Gastrocnemius medialis (tissue), 4 donors: ENCODE measurements around the gene DYRK1B.

Experiments used
- CTCF ChIP-seq, 5 experiments: fragments of 450-650 bp in 3 of 5; fragments of 200-600 bp in 2 of 5; sonication (generic) in 2 of 5; IDR thresholded peaks in 4 of 5; conservative IDR thresholded peaks in 1 of 5; 1 replicate in 4 of 5; 2 replicates in 1 of 5; pipeline ENCODE4 v1.5.1; 2016 to 2019; ENCODE audit warnings: antibody characterized with exemption in 5 of 5, mild to moderate bottlenecking in 3 of 5, moderate library complexity in 3 of 5
- POLR2A ChIP-seq, 2 donors: fragments of 450-650 bp; IDR thresholded peaks; one replicate each; pipeline ENCODE4 v1.6.1; 2017; ENCODE audit warnings: antibody characterized with exemption in 2 of 2, mild to moderate bottlenecking in 2 of 2, moderate library complexity in 2 of 2

GRCh38 chr19:39792999-39793546 is 40.9 kb downstream of the DYRK1B start:
- TF ChIP-seq POLR2A (IDR thresholded peaks at IDR 0.05) (no peak), CTCF (IDR thresholded peaks at IDR 0.05 in 4 of 5, conservative IDR thresholded peaks at IDR 0.05 in 1 of 5) (peak; percentile 93 to 96 (median 95))
